Suprapubic skin (tissue), 4 donors: ENCODE results near the gene ZNF638.

Source experiments
- EP300 ChIP-seq: sonication (generic); formaldehyde crosslinking; IDR thresholded peaks from one replicate; pipeline ENCODE4 v1.6.1; 2017; ENCODE audit warnings: antibody characterized with exemption
- POLR2A ChIP-seq, 2 donors: fragments of 450-650 bp; IDR thresholded peaks; one replicate each; pipeline ENCODE4 v1.6.1; 2017; ENCODE audit warnings: antibody characterized with exemption in 2 of 2, mild to moderate bottlenecking in 2 of 2, moderate library complexity in 2 of 2
- POLR2AphosphoS5 ChIP-seq, 3 donors: sonication (generic); formaldehyde crosslinking; IDR thresholded peaks; one replicate each; pipeline ENCODE4 v1.6.1; 2017; ENCODE audit warnings: antibody characterized with exemption in 3 of 3
- TF ChIP-seq, protein P1 (sequence below), 2 donors: fragments of 200-600 bp in 1 of 2; fragments of 450-650 bp in 1 of 2; sonication (generic) in 1 of 2; IDR thresholded peaks; one replicate each; pipeline ENCODE4 v1.5.1; 2016 to 2019; ENCODE audit warnings: antibody characterized with exemption in 2 of 2, mild to moderate bottlenecking in 1 of 2, moderate library complexity in 1 of 2

DNA sequence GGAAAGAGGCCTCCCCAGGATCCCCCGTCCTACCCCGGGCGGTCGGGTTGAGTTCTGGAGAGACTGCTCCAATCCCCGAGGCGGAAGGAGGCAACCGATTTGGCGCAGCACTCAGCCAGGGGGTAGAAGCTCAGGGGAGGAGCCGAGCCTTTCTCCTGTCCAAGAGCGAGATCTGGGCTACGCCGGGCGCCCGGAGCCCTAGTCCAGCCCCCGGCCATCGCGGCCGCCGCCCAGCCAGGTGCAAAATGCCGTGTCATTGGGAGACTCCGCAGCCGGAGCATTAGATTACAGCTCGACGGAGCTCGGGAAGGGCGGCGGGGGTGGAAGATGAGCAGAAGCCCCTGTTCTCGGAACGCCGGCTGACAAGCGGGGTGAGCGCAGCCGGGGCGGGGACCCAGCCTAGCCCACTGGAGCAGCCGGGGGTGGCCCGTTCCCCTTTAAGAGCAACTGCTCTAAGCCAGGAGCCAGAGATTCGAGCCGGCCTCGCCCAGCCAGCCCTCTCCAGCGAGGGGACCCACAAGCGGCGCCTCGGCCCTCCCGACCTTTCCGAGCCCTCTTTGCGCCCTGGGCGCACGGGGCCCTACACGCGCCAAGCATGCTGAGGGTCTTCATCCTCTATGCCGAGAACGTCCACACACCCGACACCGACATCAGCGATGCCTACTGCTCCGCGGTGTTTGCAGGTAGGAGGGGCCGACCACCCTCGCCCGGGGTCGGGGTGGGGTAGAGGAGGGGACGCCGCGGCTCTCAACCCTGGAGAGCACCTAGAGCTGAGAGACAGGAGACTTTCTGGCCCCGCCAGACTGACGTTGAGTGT lies 122.0 kb downstream of the ZNF638 start, which contains the start of gene DYSF:
- TF ChIP-seq EP300 (no peak), POLR2AphosphoS5 (IDR thresholded peaks at IDR 0.05) (no peak), POLR2A (IDR thresholded peaks at IDR 0.05) (no peak)
- TF ChIP-seq, protein P1, sequence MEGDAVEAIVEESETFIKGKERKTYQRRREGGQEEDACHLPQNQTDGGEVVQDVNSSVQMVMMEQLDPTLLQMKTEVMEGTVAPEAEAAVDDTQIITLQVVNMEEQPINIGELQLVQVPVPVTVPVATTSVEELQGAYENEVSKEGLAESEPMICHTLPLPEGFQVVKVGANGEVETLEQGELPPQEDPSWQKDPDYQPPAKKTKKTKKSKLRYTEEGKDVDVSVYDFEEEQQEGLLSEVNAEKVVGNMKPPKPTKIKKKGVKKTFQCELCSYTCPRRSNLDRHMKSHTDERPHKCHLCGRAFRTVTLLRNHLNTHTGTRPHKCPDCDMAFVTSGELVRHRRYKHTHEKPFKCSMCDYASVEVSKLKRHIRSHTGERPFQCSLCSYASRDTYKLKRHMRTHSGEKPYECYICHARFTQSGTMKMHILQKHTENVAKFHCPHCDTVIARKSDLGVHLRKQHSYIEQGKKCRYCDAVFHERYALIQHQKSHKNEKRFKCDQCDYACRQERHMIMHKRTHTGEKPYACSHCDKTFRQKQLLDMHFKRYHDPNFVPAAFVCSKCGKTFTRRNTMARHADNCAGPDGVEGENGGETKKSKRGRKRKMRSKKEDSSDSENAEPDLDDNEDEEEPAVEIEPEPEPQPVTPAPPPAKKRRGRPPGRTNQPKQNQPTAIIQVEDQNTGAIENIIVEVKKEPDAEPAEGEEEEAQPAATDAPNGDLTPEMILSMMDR (IDR thresholded peaks at IDR 0.05): no peak
